NOMO-1 (cell line): ENCODE results near the gene VIPR2.
"Not testable (repeated sequence)": the region's sequence is repeated elsewhere in the genome, so short reads cannot be mapped to it uniquely, and the experiment has no call there.

Experiments
- DNase-seq, 2 experiments: peaks; one replicate each; lab custom pipeline; 2025; ENCODE audit not compliant: unreplicated experiment in 2 of 2; lab: John Stamatoyannopoulos, UW

The VIPR2 gene

GRCh38 chr7:159144758-159145489, at the start of gene VIPR2:
TSS of gene VIPR2 (minus strand) at chr7:159144867. CDS start at chr7:159144771, 96 bp downstream.
- DNase-seq: no peak

GRCh38 chr7:159193543-159194090, 49.0 kb upstream of the VIPR2 start:
- no peak for DNase-seq

GRCh38 chr7:159192725-159193453, 48.2 kb upstream of the VIPR2 start:
- DNase-seq: no peak

- no peak for DNase-seq
These were observed 47.3 kb upstream of the VIPR2 start for GRCh38 chr7:159192013-159192412.

GRCh38 chr7:159191236-159191635, 46.6 kb upstream of the VIPR2 start:
- DNase-seq: no peak

GRCh38 chr7:159188011-159188410, 43.3 kb upstream of the VIPR2 start:
- no peak for DNase-seq

- DNase-seq: no peak
These were observed 34.6 kb upstream of the VIPR2 start for GRCh38 chr7:159179241-159179640.

GRCh38 chr7:159177284-159177953, 32.8 kb upstream of the VIPR2 start:
- DNase-seq: no peak

- no peak for DNase-seq
These were observed 31.1 kb upstream of the VIPR2 start for GRCh38 chr7:159175792-159176191.

GRCh38 chr7:159175100-159175499, 30.4 kb upstream of the VIPR2 start:
- not testable (repeated sequence) for DNase-seq

- no peak for DNase-seq
These were observed 27.7 kb upstream of the VIPR2 start for GRCh38 chr7:159172400-159172799.

- DNase-seq: no peak
These were observed 24.7 kb upstream of the VIPR2 start for GRCh38 chr7:159169391-159169790.

- no peak for DNase-seq
These were observed 22.5 kb upstream of the VIPR2 start for GRCh38 chr7:159167139-159167538.

- DNase-seq: no peak
These were observed 21.9 kb upstream of the VIPR2 start for GRCh38 chr7:159166530-159166929.

- DNase-seq: no peak
These were observed 20.7 kb upstream of the VIPR2 start for GRCh38 chr7:159165352-159165751.

GRCh38 chr7:159163703-159164301, 19.1 kb upstream of the VIPR2 start:
- not testable (repeated sequence) for DNase-seq

- not testable (repeated sequence) for DNase-seq
These were observed 17.5 kb upstream of the VIPR2 start for GRCh38 chr7:159162050-159162626.

GRCh38 chr7:159160450-159160849, 15.8 kb upstream of the VIPR2 start:
- no peak for DNase-seq

- DNase-seq: no peak
These were observed 15.1 kb upstream of the VIPR2 start for GRCh38 chr7:159159731-159160130.

- no peak for DNase-seq
These were observed 14.3 kb upstream of the VIPR2 start for GRCh38 chr7:159158888-159159405.
